Epithelial cell of prostate (primary cell): Measurements from ENCODE around the gene PRH1.

Experiments used
- DNase-seq: peaks from one replicate; pipeline ENCODE4 v3.0.0-alpha.2; 2011; ENCODE audit warnings: low read depth, low spot score
- H3K27ac ChIP-seq: fragments of 450-650 bp; 2 replicates; pipeline ENCODE4 v1.5.1; 2017; ENCODE audit warnings: mild to moderate bottlenecking

PRH1 gene

GRCh38 chr12:10884086-10884725 lies at the start of gene PRH1:
PRH1 (minus strand) TSS chr12:10884255; CDS start chr12:10884217, 38 bp downstream.
- no peak for DNase-seq
- no peak within 1 kb of the TSS for H3K27ac ChIP-seq

- H3K27ac ChIP-seq = no peak within 1 kb of the TSS
- DNase-seq = no peak
These were observed 44.8 kb upstream of the PRH1 start, which contains the start of gene PRH2 for GRCh38 chr12:10928746-10929286. PRH2 (plus strand) TSS chr12:10929236; CDS start chr12:10929274, 38 bp downstream.

- no peak overlapping the region for H3K27ac ChIP-seq
- no peak for DNase-seq
These were observed 42.2 kb upstream of the PRH1 start for GRCh38 chr12:10926269-10926668.

- no peak for DNase-seq
- no peak overlapping the region for H3K27ac ChIP-seq
These were observed 35.8 kb upstream of the PRH1 start for GRCh38 chr12:10919809-10920208.

GRCh38 chr12:10910380-10910779 lies 26.3 kb upstream of the PRH1 start:
- no peak overlapping the region for H3K27ac ChIP-seq

GRCh38 chr12:10909462-10909861 lies 25.4 kb upstream of the PRH1 start, which contains the start of gene TAS2R13:
TAS2R13 (minus strand) TSS chr12:10909562; CDS start chr12:10909298, 264 bp downstream.
- no peak for DNase-seq

More at GRCh38 chr12:10910380-10910779, 26.3 kb upstream of the PRH1 start:
- DNase-seq = no peak

GRCh38 chr12:10904686-10905085 lies 20.6 kb upstream of the PRH1 start:
- DNase-seq = no peak
- no peak overlapping the region for H3K27ac ChIP-seq

More at GRCh38 chr12:10909462-10909861, 25.4 kb upstream of the PRH1 start, which contains the start of gene TAS2R13:
- no peak within 1 kb of the TSS for H3K27ac ChIP-seq

GRCh38 chr12:10901427-10901826 lies 17.4 kb upstream of the PRH1 start:
- no peak overlapping the region for H3K27ac ChIP-seq
- peak; percentile 14 for DNase-seq

- no peak for DNase-seq
- no peak overlapping the region for H3K27ac ChIP-seq
These were observed 16.9 kb upstream of the PRH1 start for GRCh38 chr12:10900972-10901371.

- no peak for DNase-seq
- H3K27ac ChIP-seq = no peak overlapping the region
These were observed 16.5 kb upstream of the PRH1 start for GRCh38 chr12:10900530-10900929.

- H3K27ac ChIP-seq = no peak overlapping the region
- no peak for DNase-seq
These were observed 12.8 kb upstream of the PRH1 start for GRCh38 chr12:10896854-10897253.

- no peak for DNase-seq
- no peak overlapping the region for H3K27ac ChIP-seq
These were observed 7.9 kb upstream of the PRH1 start for GRCh38 chr12:10891937-10892336.

GRCh38 chr12:10889226-10889625 lies 5.2 kb upstream of the PRH1 start:
- H3K27ac ChIP-seq = no peak overlapping the region
- DNase-seq = no peak

- H3K27ac ChIP-seq = no peak overlapping the region
- no peak for DNase-seq
These were observed 10.7 kb downstream of the PRH1 start for GRCh38 chr12:10873378-10873777.

- no peak for DNase-seq
- H3K27ac ChIP-seq = no peak overlapping the region
These were observed 16.7 kb downstream of the PRH1 start for GRCh38 chr12:10867381-10867780.

- no peak overlapping the region for H3K27ac ChIP-seq
- DNase-seq = no peak
These were observed 20.4 kb downstream of the PRH1 start for GRCh38 chr12:10863512-10864218.

- H3K27ac ChIP-seq = no peak overlapping the region
- no peak for DNase-seq
These were observed 22.7 kb downstream of the PRH1 start for GRCh38 chr12:10861366-10861765.

GRCh38 chr12:10855807-10856206 lies 28.2 kb downstream of the PRH1 start:
- DNase-seq = no peak
- H3K27ac ChIP-seq = no peak overlapping the region

- no peak for DNase-seq
- no peak overlapping the region for H3K27ac ChIP-seq
These were observed 30.3 kb downstream of the PRH1 start for GRCh38 chr12:10853776-10854175.

- DNase-seq = no peak
These were observed 32.7 kb downstream of the PRH1 start for GRCh38 chr12:10851243-10851858.

GRCh38 chr12:10849425-10849878 lies 34.6 kb downstream of the PRH1 start, which contains the start of gene PRR4:
PRR4 (minus strand) TSS chr12:10849475; CDS start chr12:10849437, 38 bp downstream.
- H3K27ac ChIP-seq = no peak within 1 kb of the TSS
- no peak for DNase-seq

More at GRCh38 chr12:10851243-10851858, 32.7 kb downstream of the PRH1 start:
- H3K27ac ChIP-seq = no peak overlapping the region
